HG03342 (cell line): ENCODE data around the gene P2RX7.
"Not testable (repeated sequence)": the region's sequence is repeated elsewhere in the genome, so short reads cannot be mapped to it uniquely, and the experiment has no call there.

Experiments
- ATAC-seq: cut with Tn5 transposase; IDR thresholded peaks from one replicate; pipeline ENCODE4 v1.9.1; 2021; ENCODE audit warnings: mild to moderate bottlenecking, moderate library complexity; ENCODE audit not compliant: unreplicated experiment

Gene P2RX7

DNA sequence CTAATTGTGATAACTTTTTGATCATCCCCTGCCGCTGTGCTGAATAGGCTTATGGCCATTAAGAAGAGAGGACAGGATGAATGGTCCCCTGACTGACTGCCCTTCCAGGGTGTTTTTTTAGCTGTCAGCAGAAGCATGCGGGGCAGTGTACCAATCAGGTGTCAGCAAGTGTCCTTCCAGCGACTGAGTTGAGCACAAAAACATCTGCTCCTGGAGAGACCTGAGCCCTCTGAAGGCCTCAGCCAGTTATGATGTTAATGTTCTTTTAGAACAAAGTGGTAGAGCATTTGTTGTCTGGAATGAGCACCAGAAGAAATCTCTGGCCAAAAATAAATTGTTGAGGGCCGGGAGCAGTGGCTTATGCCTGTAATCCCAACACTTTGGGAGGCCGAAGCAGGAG lies 37.5 kb downstream of the P2RX7 start:
- no peak for ATAC-seq

DNA sequence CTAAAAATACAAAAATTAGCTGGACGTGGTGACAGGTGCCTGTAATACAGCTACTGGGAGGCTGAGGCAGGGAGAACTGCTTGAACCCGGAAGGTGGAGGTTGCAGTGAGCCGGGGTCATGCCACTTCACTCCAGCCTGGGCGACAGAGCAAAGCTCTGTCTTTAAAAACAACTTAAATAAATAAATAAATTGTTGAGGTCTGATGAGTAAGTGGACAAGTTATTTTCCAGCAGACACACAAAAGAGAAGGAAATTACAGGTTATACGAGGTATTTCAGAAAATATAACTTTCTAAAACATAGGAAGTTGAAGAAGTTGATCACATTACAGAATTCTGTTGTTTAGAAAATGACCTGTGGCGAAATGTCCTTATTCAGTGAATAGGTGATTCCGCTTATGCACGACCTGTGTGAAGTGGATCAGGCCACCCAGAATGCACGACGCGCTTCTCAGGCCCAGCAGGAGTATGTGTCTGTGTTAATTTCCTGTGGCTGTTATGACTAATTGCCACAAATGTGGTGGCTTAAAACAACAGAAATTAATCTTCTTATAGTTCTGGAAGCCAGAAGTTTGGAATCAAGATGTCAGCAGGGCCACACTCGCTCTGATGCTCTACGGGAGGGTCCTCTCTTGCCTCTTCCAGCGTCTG lies 38.1 kb downstream of the P2RX7 start:
- no peak for ATAC-seq

DNA sequence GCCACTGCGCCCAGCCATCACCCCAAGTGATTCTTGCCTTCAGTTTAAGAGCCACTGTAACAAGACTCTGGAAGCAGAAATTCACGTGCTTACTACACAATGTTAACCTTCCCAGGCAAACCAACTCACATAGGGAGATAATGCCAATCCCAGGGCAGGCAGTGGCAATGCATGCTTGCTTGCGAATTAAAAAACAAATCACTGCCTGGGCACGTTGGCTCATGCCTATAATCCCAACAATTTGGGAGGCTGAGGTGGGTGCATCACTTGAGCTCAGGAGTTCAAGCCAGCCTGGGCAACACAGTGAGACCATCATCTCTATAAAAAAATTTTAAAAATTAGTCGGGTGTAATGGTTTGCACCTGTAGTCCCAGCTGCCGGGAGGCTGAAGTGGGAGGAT lies 39.5 kb downstream of the P2RX7 start:
- ATAC-seq: no peak

DNA sequence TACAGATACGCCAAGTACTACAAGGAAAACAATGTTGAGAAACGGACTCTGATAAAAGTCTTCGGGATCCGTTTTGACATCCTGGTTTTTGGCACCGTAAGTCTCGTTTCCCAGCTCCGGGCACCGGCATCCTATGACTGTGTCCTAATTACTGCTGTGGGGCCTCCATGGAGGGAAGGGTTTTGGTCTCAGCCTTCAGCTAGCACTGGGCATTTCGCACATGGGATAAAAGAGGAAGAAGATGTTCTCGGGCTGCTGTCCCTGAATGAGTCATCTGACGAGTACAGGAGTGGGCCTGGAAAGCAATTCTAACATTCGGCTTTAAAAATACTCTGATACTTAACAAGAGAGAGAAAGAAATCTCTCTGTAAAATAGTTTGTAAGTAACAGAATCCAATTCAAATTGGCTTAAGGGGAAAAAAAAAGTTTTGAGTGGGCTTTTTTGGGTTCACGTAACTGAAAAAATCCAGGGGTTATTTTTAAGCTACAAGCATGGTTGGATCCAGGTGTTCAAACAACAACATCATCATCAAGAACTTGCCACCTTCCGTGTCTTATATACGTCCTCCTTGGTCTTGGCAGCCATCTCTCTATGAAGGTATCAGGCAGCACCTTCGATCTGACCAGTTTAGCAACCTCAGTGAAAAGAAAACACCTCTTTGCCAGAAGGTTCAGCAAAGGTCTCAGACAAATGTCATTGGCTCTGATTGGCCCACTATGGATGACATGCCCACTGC lies 42.9 kb downstream of the P2RX7 start:
- no peak for ATAC-seq

DNA sequence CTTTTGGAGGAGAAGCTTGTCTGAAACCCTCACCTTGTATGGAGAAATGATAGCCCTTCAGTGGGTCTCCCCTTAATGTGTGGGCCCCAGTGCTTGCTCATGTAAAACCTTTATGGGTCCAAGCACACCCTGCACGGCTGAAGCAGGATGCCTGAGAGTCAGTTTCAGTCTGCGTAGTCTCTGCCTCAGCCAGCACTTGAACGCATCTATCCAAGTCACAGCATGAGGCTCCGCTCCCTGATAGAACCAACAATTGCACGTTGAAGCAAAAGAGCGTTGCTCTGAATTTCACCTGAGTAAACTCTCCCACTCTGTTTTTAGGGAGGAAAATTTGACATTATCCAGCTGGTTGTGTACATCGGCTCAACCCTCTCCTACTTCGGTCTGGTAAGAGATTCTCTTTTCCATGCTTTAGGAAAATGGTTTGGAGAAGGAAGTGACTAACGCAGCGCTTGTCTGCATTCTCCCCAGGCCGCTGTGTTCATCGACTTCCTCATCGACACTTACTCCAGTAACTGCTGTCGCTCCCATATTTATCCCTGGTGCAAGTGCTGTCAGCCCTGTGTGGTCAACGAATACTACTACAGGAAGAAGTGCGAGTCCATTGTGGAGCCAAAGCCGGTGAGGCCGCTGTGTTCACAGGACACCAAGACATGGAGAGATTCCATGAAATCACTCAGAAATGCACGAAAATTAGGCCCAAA lies 44.3 kb downstream of the P2RX7 start:
- ATAC-seq: no peak

DNA sequence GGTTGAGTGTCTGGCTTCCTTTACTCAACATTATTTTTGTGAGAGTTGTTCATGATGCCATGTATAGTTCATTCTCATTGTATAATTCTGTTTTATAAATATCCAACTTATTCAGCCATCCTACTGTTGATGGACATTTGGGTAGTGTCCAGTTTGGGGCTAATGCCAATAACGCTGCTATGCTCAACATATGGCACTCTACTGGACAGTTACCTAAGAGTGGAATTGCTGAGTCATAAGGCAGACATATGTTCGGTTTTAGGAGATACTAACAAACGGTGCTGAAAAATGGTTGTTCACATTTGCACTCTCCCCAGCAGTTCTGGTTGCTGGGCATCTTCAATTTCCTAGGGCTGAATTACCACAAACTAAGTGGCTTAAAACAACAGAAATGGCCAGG lies 48.5 kb downstream of the P2RX7 start:
- ATAC-seq: no peak

DNA sequence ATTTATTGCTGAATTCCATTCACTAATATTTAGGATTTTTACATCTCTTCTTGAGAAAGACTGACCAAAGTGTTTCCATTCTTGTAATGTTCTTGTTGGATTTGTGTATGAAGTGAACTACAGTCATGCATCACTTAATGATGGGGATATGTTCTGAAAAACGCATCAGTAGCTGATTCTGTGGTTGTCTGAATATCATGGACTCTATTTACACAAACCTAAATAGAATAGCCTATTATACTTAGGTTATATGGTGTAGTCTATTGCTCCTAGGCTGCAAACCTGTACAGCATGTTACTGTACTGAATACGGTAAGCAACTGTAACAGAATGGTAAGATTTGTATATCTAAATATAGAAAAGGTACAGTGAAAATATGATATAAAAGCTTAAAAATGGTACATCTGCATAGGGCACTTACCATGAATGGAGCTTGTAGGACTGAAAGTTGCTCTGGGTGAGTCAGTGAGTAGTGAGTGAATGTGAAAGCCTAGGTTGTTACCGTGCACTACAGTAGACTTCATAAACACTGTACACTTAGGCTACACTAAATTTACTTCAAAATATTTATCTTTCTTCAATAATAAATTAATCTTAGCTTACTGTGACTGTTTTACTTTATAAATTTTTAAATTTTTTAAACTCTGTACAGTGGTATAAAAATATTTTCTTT lies 49.7 kb downstream of the P2RX7 start:
- no peak for ATAC-seq

DNA sequence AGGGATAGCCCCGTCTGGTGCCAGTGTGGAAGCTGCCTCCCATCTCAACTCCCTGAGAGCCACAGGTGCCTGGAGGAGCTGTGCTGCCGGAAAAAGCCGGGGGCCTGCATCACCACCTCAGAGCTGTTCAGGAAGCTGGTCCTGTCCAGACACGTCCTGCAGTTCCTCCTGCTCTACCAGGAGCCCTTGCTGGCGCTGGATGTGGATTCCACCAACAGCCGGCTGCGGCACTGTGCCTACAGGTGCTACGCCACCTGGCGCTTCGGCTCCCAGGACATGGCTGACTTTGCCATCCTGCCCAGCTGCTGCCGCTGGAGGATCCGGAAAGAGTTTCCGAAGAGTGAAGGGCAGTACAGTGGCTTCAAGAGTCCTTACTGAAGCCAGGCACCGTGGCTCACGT lies 51.7 kb downstream of the P2RX7 start:
- ATAC-seq: no peak

DNA sequence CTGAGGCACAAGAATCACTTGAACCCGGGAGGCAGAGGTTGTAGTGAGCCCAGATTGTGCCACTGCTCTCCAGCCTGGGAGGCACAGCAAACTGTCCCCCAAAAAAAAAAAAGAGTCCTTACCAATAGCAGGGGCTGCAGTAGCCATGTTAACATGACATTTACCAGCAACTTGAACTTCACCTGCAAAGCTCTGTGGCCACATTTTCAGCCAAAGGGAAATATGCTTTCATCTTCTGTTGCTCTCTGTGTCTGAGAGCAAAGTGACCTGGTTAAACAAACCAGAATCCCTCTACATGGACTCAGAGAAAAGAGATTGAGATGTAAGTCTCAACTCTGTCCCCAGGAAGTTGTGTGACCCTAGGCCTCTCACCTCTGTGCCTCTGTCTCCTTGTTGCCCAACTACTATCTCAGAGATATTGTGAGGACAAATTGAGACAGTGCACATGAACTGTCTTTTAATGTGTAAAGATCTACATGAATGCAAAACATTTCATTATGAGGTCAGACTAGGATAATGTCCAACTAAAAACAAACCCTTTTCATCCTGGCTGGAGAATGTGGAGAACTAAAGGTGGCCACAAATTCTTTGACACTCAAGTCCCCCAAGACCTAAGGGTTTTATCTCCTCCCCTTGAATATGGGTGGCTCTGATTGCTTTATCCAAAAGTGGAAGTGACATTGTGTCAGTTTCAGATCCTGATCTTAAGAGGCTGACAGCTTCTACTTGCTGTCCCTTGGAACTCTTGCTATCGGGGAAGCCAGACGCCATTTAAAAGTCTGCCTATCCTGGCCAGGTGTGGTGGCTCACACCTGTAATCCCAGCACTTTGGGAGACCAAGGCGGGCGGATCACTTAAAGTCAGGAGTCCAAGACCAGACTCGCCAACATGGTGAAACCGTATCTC lies 52.6 kb downstream of the P2RX7 start:
- no peak for ATAC-seq

DNA sequence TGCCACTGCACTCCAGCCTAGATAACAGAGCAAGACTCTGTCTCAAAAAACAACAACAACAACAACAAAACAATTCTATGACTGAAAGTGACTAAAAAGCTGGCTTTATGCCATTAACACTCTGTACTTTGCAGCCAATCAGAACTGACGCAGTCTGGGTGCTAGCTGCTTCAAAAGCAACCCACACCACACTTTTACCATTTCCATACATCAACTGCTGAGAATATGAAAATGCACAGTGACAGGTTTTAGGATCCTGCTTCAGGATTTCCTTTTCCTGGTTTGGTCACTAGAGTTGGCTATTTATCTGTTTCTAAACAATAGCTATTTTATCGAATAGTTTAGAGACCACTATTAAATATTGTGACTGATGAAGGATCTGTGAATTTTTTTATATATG lies 54.1 kb downstream of the P2RX7 start:
- no peak for ATAC-seq

DNA sequence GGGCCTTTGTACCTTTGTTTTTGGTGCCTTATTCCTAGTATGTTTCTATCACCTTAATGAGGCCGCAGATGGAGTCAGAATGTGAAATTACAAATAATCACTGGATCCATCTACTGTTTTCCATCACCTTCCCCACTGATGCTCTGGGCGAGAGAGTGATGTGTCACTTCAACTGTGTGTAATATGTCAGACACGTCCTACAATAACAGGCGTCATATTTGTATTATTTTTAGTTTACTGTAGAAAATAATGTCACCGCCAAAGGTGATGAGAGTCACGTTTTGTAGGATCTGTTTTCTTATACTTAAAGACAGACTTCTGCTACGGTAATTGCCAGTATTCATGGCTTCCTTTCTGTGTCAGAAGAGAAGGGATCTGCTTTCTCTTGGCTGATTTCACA lies 54.8 kb downstream of the P2RX7 start:
- ATAC-seq: no peak

DNA sequence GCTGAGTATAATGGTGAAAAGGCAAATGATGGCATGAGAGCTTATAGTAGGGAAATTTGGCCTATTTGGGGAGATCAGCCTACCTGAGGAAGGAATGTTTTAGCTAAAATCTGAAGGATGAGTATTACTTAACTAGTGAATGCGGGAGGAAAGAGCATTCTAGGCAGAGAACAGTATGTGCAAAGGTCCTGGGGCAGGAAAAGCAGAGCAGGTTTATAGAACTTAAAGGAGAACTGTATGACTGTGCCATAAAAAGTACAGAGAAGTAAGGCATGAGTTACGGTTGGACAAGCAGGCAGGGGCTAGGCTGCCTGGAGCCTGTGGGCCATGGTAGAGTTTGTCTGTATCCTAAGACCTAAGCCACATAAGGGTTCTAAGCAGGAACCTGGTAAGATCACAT lies 55.6 kb downstream of the P2RX7 start:
- ATAC-seq: no peak

DNA sequence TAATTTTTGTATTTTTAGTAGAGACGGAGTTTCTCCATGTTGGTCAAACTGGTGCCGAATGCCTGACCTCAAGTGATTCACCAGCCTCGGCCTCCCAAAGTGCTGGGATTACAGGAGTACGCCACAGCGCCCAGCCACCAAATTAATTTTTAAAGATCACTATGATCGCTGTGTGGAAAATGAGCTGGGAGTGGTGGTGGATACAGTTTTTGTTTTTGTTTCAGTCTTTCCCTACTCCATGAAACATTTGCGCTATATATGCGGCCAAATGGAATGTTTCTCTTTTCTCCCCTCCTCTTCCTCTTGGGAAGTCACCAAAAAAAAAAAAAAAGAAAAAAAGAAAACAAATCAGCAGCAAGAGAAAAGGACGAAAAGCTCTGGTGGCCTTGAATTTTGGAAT lies 56.5 kb downstream of the P2RX7 start:
- no peak for ATAC-seq

DNA sequence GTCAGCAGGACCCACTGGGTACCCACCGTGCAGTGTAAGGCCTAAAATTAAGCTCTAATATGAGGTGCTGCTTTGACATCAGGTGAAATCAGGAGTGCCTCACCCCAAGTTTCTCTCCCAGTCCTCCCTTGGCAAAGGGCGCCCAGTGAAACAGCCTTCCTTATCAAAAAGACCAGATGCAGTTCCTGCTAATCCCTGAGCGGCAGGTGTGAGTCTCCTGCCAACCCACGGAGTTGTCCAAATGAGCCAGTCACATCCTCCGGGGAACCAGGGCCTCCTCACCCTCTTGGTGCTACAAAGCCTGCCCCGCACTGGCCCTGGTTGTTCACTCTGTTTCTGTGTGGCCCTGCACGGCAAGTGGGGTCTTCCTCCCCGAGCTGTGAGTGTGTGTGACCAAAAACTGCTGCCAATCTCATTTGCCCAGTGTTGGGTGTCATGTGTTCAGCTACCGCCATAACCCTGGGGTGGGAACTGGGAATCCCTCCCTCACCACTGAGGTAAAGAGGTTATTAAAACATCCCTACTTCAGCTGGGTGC lies 57.0 kb downstream of the P2RX7 start:
- ATAC-seq: no peak

DNA sequence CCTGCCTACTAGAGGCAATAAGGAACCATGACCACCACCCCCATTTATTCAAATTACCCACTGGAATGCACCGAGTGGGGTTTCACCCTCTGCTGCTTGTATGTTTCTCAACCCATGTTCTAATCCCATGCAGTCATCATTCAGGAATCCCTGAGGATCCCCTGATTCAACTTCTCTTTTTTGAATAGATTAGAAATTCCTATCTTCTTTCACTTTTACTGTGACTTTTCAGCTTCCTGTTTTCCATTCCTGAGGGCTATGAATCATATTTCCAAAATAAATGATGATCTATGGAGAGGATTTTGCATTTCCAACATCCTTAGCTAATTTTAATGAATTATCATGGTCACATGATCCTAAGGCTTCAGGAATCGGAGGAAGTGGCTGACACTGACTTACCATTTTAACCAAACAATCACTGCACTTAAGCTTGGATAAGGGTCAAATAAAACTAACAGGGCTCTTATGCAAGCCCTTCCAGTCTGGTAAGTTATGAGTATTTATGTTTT lies 57.9 kb downstream of the P2RX7 start:
- no peak for ATAC-seq

DNA sequence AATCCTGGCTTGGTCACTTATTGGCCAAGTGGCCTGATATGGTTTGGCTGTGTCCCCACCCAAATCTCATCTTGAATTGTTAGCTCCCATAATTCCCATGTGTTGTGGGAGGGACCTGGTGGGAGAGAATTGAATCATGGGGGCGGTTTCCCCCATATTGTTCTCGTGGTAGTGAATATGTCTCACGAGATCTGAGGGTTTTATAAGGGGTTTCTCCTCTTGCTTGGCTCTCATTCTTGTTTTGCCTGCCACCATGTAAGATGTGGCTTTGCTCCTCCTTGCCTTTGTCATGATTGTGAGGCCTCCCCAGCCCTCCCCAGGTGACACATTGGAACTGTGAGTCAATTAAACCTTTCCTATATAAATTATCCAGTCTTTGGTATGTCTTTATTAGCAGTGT lies 58.5 kb downstream of the P2RX7 start:
- ATAC-seq: no peak

DNA sequence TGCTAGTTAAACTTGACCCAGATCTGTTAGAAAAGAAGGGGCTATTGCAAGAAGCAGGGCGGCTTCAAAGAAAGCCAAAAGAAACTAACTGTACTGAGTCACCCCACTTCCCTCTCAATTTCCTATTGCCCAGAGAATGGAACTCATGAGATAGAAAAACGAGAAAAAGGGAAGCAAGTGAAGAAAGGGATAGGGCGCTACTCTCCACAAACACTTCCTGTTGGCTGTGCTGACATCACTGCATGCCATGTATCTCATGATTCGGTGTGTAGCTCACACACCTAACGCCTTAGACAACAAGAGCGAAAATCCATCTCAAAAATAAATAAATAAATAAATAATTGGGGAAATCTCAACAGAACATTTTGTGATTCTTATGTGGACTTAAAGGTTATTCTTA lies 64.2 kb downstream of the P2RX7 start:
- ATAC-seq: no peak

DNA sequence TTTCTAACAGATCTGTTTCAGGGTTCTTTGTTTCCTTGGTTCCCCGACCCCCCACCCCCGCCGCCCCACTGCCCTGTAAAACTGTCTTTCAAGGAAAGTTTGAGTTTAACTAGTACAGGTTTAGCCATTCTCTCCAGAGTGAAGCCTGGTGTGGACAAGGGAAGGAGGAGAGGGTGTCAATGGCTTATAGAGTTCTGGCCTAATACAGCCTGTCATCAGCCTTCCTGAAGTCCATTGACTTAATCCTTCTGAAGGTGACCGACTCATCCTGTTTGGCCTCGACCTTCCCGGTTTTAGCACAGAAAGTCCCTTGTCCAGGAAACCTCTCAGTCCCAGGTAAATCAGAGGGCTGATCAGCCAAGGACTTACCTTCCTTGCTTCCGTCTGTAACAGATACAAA lies 66.3 kb downstream of the P2RX7 start:
- ATAC-seq: no peak

DNA sequence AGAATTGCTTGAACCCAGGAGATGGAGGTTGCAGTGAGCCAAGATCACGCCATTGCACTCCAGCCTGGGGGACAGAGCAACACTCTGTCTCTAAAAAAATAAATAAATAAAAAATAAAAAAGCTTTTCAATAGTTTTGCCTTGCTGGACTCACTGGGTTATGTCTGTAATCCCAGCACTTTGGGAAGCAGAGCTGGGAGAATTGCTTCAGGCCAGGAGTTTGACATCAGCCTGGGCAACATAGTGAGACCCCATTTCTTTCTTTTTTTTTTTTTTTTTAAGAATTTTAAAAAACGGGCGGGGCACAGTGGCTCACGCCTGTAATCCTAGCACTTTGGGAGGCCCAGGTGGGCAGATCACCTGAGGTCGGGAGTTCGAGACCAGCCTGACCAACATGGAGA lies 68.5 kb downstream of the P2RX7 start:
- not testable (repeated sequence) for ATAC-seq
